HEK293 (cell line): ENCODE data around the gene ZCCHC14.

Experiments used
- CTCF ChIP-seq: fragments of 450-650 bp; formaldehyde crosslinking; IDR thresholded peaks from 2 replicates; pipeline ENCODE4 v1.5.1; 2016; ENCODE audit warnings: missing biosample characterization, missing genetic modification characterization
- ELK4 ChIP-seq: IDR thresholded peaks from 2 replicates; pipeline ENCODE4 v1.6.1; 2011; ENCODE audit warnings: mild to moderate bottlenecking, low read depth, low read length, borderline replicate concordance
- KLF7 ChIP-seq: fragments of 450-650 bp; formaldehyde crosslinking; IDR thresholded peaks from 2 replicates; pipeline ENCODE4 v1.5.1; 2016; ENCODE audit warnings: missing biosample characterization, missing genetic modification characterization, borderline replicate concordance
- PRDM4 ChIP-seq: fragments of 450-650 bp; formaldehyde crosslinking; IDR thresholded peaks from 2 replicates; pipeline ENCODE4 v1.5.1; 2017; ENCODE audit warnings: missing biosample characterization, missing genetic modification characterization
- SALL2 ChIP-seq: fragments of 450-650 bp; formaldehyde crosslinking; IDR thresholded peaks from 2 replicates; pipeline ENCODE4 v1.5.0; 2017; ENCODE audit warnings: missing biosample characterization, mild to moderate bottlenecking, missing genetic modification characterization, borderline replicate concordance
- SCRT2 ChIP-seq: fragments of 450-650 bp; formaldehyde crosslinking; IDR thresholded peaks from 2 replicates; pipeline ENCODE4 v1.5.1; 2016; ENCODE audit warnings: missing biosample characterization, missing genetic modification characterization
- SP2 ChIP-seq: fragments of 450-650 bp; formaldehyde crosslinking; IDR thresholded peaks from 2 replicates; pipeline ENCODE4 v1.5.1; 2016; ENCODE audit warnings: missing biosample characterization, missing genetic modification characterization
- SP7 ChIP-seq: fragments of 450-650 bp; formaldehyde crosslinking; IDR thresholded peaks from 2 replicates; pipeline ENCODE4 v1.5.1; 2016; ENCODE audit warnings: missing biosample characterization, missing genetic modification characterization
- WT1 ChIP-seq: fragments of 450-650 bp; formaldehyde crosslinking; IDR thresholded peaks from 2 replicates; pipeline ENCODE4 v1.5.1; 2016; ENCODE audit warnings: missing biosample characterization, missing genetic modification characterization
- YY1 ChIP-seq: fragments of 450-650 bp; formaldehyde crosslinking; IDR thresholded peaks from 2 replicates; pipeline ENCODE4 v1.5.1; 2018; ENCODE audit warnings: missing biosample characterization, missing genetic modification characterization
- ZBTB21 ChIP-seq: fragments of 450-650 bp; formaldehyde crosslinking; IDR thresholded peaks from 2 replicates; pipeline ENCODE4 v1.5.1; 2017; ENCODE audit warnings: missing biosample characterization, missing genetic modification characterization
- ZBTB26 ChIP-seq: fragments of 450-650 bp; formaldehyde crosslinking; optimal IDR thresholded peaks from 2 replicates; pipeline ENCODE3; 2016; ENCODE audit warnings: missing biosample characterization, mild to moderate bottlenecking, missing genetic modification characterization
- ZFP69B ChIP-seq: fragments of 450-650 bp; formaldehyde crosslinking; IDR thresholded peaks from 2 replicates; pipeline ENCODE4 v1.5.1; 2016; ENCODE audit warnings: missing biosample characterization, missing genetic modification characterization
- ZNF16 ChIP-seq: fragments of 450-650 bp; formaldehyde crosslinking; IDR thresholded peaks from 2 replicates; pipeline ENCODE4 v1.5.1; 2016; ENCODE audit warnings: low read depth, missing biosample characterization, missing genetic modification characterization
- ZNF184 ChIP-seq: fragments of 450-650 bp; IDR thresholded peaks from 2 replicates; pipeline ENCODE4 v1.5.1; 2018; ENCODE audit warnings: missing biosample characterization, mild to moderate bottlenecking, missing genetic modification characterization
- ZNF239 ChIP-seq: fragments of 450-650 bp; formaldehyde crosslinking; IDR thresholded peaks from 2 replicates; pipeline ENCODE4 v1.5.1; 2016; ENCODE audit warnings: missing biosample characterization, missing genetic modification characterization
- ZNF24 ChIP-seq: fragments of 450-650 bp; formaldehyde crosslinking; IDR thresholded peaks from 2 replicates; pipeline ENCODE4 v1.5.1; 2016; ENCODE audit warnings: missing biosample characterization, missing genetic modification characterization
- ZNF324 ChIP-seq: fragments of 450-650 bp; formaldehyde crosslinking; IDR thresholded peaks from 2 replicates; pipeline ENCODE4 v1.5.1; 2016; ENCODE audit warnings: missing biosample characterization, missing genetic modification characterization
- ZNF341 ChIP-seq: fragments of 450-650 bp; formaldehyde crosslinking; IDR thresholded peaks from 2 replicates; pipeline ENCODE4; 2016; ENCODE audit warnings: low read depth, missing biosample characterization, missing genetic modification characterization
- ZNF416 ChIP-seq: fragments of 450-650 bp; formaldehyde crosslinking; IDR thresholded peaks from 2 replicates; pipeline ENCODE4 v1.5.1; 2016; ENCODE audit warnings: missing biosample characterization, missing genetic modification characterization
- ZNF433 ChIP-seq: fragments of 450-650 bp; formaldehyde crosslinking; IDR thresholded peaks from 2 replicates; pipeline ENCODE4 v1.5.1; 2016; ENCODE audit warnings: missing biosample characterization, missing genetic modification characterization, low read depth
- ZNF549 ChIP-seq: fragments of 450-650 bp; IDR thresholded peaks from 2 replicates; pipeline ENCODE4 v1.5.1; 2018; ENCODE audit warnings: missing biosample characterization, missing genetic modification characterization, mild to moderate bottlenecking, inconsistent platforms, moderate library complexity
- ZNF561 ChIP-seq: fragments of 450-650 bp; IDR thresholded peaks from 2 replicates; pipeline ENCODE4 v1.5.1; 2018; ENCODE audit warnings: missing biosample characterization, missing genetic modification characterization, borderline replicate concordance
- ZNF639 ChIP-seq: fragments of 450-650 bp; formaldehyde crosslinking; IDR thresholded peaks from 2 replicates; pipeline ENCODE4 v1.5.1; 2016; ENCODE audit warnings: missing biosample characterization, missing genetic modification characterization
- ZNF677 ChIP-seq: fragments of 450-650 bp; IDR thresholded peaks from 2 replicates; pipeline ENCODE4 v1.5.0; 2018; ENCODE audit warnings: missing biosample characterization, mild to moderate bottlenecking, missing genetic modification characterization, moderate library complexity
- ZNF785 ChIP-seq: fragments of 450-650 bp; formaldehyde crosslinking; IDR thresholded peaks from 2 replicates; pipeline ENCODE4 v1.5.1; 2016; ENCODE audit warnings: missing biosample characterization, missing genetic modification characterization
- ZNF843 ChIP-seq: fragments of 450-650 bp; formaldehyde crosslinking; IDR thresholded peaks from 2 replicates; pipeline ENCODE4 v1.5.1; 2016; ENCODE audit warnings: missing biosample characterization, missing genetic modification characterization
- ZSCAN18 ChIP-seq: fragments of 450-650 bp; formaldehyde crosslinking; IDR thresholded peaks from 2 replicates; pipeline ENCODE4 v1.5.1; 2016; ENCODE audit warnings: missing biosample characterization, missing genetic modification characterization
- ZSCAN30 ChIP-seq: fragments of 450-650 bp; IDR thresholded peaks from 2 replicates; pipeline ENCODE4 v1.5.1; 2018; ENCODE audit warnings: missing biosample characterization, mild to moderate bottlenecking, missing genetic modification characterization, moderate library complexity
- ZSCAN4 ChIP-seq: fragments of 450-650 bp; formaldehyde crosslinking; IDR thresholded peaks from 2 replicates; pipeline ENCODE4 v1.5.1; 2017; ENCODE audit warnings: missing biosample characterization, missing genetic modification characterization

The ZCCHC14 gene

GRCh38 chr16:87383505-87384161, 109.2 kb downstream of the ZCCHC14 start, which contains the start of gene FBXO31 (continued):
- no peak for TF ChIP-seq ZNF433
- TF ChIP-seq ZSCAN4: 0 out of 2 replicates have a peak, but pooled peaks have one; percentile 55
- TF ChIP-seq KLF7 (tag by site-specific recombination): peak; percentile 70
- no peak for TF ChIP-seq ZNF341 (tag by site-specific recombination)
- TF ChIP-seq YY1 (tag by site-specific recombination): no peak; the same call in 1 of the 2 replicates
- peak; percentile 90 for TF ChIP-seq ZBTB26
- TF ChIP-seq ZNF561 (tag by site-specific recombination): peak; percentile 96
- peak; percentile 96 for TF ChIP-seq ZNF785 (tag by site-specific recombination)
- peak; percentile 60 for TF ChIP-seq SP2 (tag by site-specific recombination)
- TF ChIP-seq ZNF239: peak; percentile 68; the same call in 1 of the 2 replicates
- TF ChIP-seq CTCF (tag by site-specific recombination): peak; percentile 88
- 0 out of 2 replicates have a peak, but pooled peaks have one; percentile 78 for TF ChIP-seq ZNF639 (tag by site-specific recombination)
- no peak for TF ChIP-seq ZNF416 (tag by site-specific recombination)
- peak; percentile 67; the same call in 1 of the 2 replicates for TF ChIP-seq ZSCAN30 (tag by site-specific recombination)
- no peak; the same call in 1 of the 2 replicates for TF ChIP-seq WT1
- TF ChIP-seq ZNF549 (tag by site-specific recombination): no peak
- peak; percentile 84 for TF ChIP-seq ZNF24 (tag by site-specific recombination)
- TF ChIP-seq ZSCAN18: peak; percentile 92
- TF ChIP-seq ZNF16 (tag by site-specific recombination): no peak
- peak; percentile 36; the same call in 1 of the 2 replicates for TF ChIP-seq ZNF184 (tag by site-specific recombination)
- TF ChIP-seq ZBTB21: peak; percentile 82
- no peak; the same call in 1 of the 2 replicates for TF ChIP-seq SALL2 (tag by site-specific recombination)
- TF ChIP-seq ZNF843: peak; percentile 83
- TF ChIP-seq SP7: peak; percentile 93
- TF ChIP-seq PRDM4 (tag by site-specific recombination): peak; percentile 76
- peak; percentile 40; the same call in 1 of the 2 replicates for TF ChIP-seq SCRT2 (tag by site-specific recombination)
- TF ChIP-seq ZNF324 (tag by site-specific recombination): peak; percentile 94
- no peak for TF ChIP-seq ZNF677 (tag by site-specific recombination)
- no peak for TF ChIP-seq ELK4
- peak; percentile 66 for TF ChIP-seq ZFP69B (tag by site-specific recombination)
